ENCODE data around the gene MYL7. TPM values are rescaled to one million over a fixed set of nuclear protein-coding genes. Genes with fewer than 3 reads are reported as not detected.
"Not testable (repeated sequence)": the region's sequence is repeated elsewhere in the genome, so short reads cannot be mapped to it uniquely, and the experiment has no call there.

MYL7 gene
- total and polyA plus RNA-seq, 2 donors (not counting 1 experiment from before 2014, with no cell fraction given) = not detected

DNA sequence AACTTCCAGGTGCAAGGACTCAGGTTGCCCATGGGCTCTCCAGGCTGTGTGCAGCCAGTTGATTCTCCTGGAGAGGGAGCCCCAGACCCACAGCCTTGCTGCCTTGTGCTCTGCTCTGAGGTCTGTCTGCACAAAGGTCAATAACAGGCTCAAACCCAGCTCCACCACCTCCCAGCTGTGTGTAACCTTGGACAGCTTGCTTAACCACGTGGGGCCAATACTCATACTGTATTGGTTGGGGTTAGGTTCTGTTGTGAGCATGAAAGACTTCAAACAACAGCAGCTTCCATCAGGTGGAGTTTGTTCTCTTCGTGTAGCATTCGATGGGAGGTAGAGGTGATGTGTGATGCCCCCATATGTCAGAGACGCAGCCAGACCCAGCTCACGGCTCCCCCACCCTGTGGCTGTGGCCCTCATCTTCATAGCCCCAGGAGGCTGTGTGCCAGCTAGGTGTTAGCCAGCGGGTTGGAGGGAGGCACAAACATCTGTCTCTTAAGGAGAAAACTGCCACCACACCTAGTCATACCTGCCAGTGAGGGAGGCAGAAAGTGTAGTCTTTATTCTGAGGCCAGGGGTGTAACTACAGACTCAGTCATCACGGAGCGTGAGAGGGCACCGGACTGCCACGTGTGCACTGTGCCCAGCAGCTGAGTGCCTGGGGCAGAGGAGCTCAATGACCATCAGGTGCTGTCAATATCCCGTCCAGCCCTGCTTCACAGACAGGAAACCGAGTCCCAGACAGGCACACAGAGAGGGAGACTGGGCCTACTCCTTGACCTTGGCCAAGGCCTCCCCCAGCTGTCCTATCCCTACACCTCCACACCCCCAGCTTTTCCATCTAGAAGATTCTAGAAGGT is 9.7 kb downstream of the MYL7 start:
- H3K4me3 ChIP-seq (replicated peaks in 1 of 4; ENCODE audit: control extremely low read depth in 1 of 4, insufficient read depth in 1 of 4, low read depth in 3 of 4, low read length in 4 of 4) = no peak overlapping the region
- H2AFZ ChIP-seq (ENCODE audit: low read length) = no peak overlapping the region

DNA sequence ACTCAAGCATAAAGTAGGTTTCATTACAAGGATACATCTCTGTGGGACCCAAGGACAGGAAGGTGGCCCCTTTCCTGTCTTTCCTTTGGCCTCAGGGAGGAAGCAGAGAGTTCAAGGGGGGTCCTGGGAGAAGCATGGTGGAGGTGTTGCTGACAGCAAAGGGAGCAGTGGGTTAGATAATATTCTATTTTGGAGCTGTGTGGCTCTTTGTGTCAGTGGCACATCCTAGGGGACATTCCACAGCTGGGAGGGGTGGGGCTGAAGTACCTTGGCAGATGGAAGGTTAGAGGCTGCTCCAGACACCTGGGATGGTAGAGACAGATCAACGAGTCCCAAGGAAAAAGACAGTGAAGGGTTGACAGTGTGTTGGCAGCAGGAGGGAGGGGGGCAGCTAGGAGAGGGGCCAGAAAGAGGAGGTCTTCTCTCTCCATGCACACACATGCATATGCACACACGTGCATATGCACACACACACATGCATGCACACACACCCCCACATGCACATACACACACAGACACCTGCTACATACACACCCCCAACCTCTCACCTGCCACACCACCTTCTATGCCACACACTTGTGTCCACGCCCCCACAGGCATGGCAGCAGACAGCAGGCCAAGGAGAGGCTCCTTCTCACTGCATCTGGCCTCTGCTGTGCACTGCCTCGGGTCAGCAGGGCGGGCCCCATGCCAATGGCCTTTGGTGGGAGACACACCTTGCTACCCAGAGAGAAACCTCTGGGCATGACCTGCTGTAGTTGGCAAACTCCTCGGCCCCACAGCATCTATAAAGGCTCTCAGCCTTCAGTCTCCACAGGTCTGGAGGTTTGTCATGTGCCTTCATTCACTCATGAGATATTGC is 12.2 kb downstream of the MYL7 start:
- TF ChIP-seq EZH2 (IDR thresholded peaks at IDR 0.05; ENCODE audit: low read length, missing control alignments) = no peak
- TF ChIP-seq, protein P1, sequence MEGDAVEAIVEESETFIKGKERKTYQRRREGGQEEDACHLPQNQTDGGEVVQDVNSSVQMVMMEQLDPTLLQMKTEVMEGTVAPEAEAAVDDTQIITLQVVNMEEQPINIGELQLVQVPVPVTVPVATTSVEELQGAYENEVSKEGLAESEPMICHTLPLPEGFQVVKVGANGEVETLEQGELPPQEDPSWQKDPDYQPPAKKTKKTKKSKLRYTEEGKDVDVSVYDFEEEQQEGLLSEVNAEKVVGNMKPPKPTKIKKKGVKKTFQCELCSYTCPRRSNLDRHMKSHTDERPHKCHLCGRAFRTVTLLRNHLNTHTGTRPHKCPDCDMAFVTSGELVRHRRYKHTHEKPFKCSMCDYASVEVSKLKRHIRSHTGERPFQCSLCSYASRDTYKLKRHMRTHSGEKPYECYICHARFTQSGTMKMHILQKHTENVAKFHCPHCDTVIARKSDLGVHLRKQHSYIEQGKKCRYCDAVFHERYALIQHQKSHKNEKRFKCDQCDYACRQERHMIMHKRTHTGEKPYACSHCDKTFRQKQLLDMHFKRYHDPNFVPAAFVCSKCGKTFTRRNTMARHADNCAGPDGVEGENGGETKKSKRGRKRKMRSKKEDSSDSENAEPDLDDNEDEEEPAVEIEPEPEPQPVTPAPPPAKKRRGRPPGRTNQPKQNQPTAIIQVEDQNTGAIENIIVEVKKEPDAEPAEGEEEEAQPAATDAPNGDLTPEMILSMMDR (conservative IDR thresholded peaks at IDR 0.05 in 1 of 2, IDR thresholded peaks at IDR 0.05 in 1 of 2; ENCODE audit: low read depth in 1 of 2, low read length in 2 of 2) = no peak
- DNase-seq (ENCODE audit: low read depth in 2 of 2) = no peak
- Histone ChIP-seq H3K4me1 (ENCODE audit: control insufficient read depth, extremely low read depth, insufficient read depth, low read length) (peaks cover 2% of the 10 kb centered on the region), H3K9ac (ENCODE audit: insufficient read depth, low read length) (no peak overlapping the region), H3K27me3 (ENCODE audit: control insufficient read depth, insufficient read depth, low read length) (no peaks in the 10 kb centered on the region), H3K36me3 (ENCODE audit: control insufficient read depth, insufficient read depth, low read length) (no peaks in the 10 kb centered on the region), H3K4me2 (ENCODE audit: extremely low read depth, insufficient read depth, low read length) (no peak overlapping the region), H3K79me2 (ENCODE audit: control insufficient read depth, insufficient read depth, low read length) (no peaks in the 10 kb centered on the region), H4K20me1 (ENCODE audit: control insufficient read depth, extremely low read depth, insufficient read depth, low read length) (no peaks in the 10 kb centered on the region), H2AFZ (ENCODE audit: low read length) (no peak overlapping the region), H3K9me3 (ENCODE audit: control insufficient read depth, insufficient read depth, low read depth, low read length) (no peaks in the 10 kb centered on the region), H3K27ac (ENCODE audit: insufficient read depth, low read length) (no peak overlapping the region), H3K4me3 (replicated peaks in 1 of 4; ENCODE audit: control extremely low read depth in 1 of 4, insufficient read depth in 1 of 4, low read depth in 3 of 4, low read length in 4 of 4) (no peak overlapping the region)

More for the DNA sequence above, 9.7 kb downstream of the MYL7 start:
- DNase-seq (ENCODE audit: low read depth in 2 of 2) = peak in 1 of 2 donors; percentile 42
- Histone ChIP-seq H3K79me2 (ENCODE audit: control insufficient read depth, insufficient read depth, low read length) (no peaks in the 10 kb centered on the region), H3K27me3 (ENCODE audit: control insufficient read depth, insufficient read depth, low read length) (no peaks in the 10 kb centered on the region), H3K4me1 (ENCODE audit: control insufficient read depth, extremely low read depth, insufficient read depth, low read length) (no peaks in the 10 kb centered on the region), H3K9me3 (ENCODE audit: control insufficient read depth, insufficient read depth, low read depth, low read length) (no peaks in the 10 kb centered on the region), H3K27ac (ENCODE audit: insufficient read depth, low read length) (no peak overlapping the region), H3K4me2 (ENCODE audit: extremely low read depth, insufficient read depth, low read length) (no peak overlapping the region), H3K36me3 (ENCODE audit: control insufficient read depth, insufficient read depth, low read length) (no peaks in the 10 kb centered on the region), H3K9ac (ENCODE audit: insufficient read depth, low read length) (no peak overlapping the region), H4K20me1 (ENCODE audit: control insufficient read depth, extremely low read depth, insufficient read depth, low read length) (no peaks in the 10 kb centered on the region)
- TF ChIP-seq, protein P1 (conservative IDR thresholded peaks at IDR 0.05 in 1 of 2, IDR thresholded peaks at IDR 0.05 in 1 of 2; ENCODE audit: low read depth in 1 of 2, low read length in 2 of 2) = peak; percentile 19 to 45
- TF ChIP-seq EZH2 (IDR thresholded peaks at IDR 0.05; ENCODE audit: low read length, missing control alignments) = no peak

DNA sequence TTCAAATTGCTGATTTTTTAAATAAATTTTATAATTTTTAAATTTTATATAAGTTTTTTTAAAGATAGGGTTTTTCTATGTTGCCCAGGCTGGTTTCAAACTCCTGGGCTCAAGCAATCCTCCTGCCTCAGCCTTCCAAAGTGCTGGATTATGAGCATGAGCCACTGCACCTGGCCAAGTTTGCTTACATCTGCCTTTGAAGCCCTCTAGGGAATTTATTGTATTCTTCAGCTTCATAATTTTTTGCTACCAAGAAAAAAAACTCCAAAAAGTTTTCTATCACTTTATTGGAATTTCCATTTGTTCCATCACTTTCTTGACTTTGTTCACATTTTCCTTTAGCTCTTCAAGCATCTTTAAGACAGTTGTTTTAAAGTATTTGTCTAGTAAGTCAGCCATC is 14.0 kb downstream of the MYL7 start:
- Histone ChIP-seq H3K4me3 (replicated peaks in 1 of 4; ENCODE audit: control extremely low read depth in 1 of 4, insufficient read depth in 1 of 4, low read depth in 3 of 4, low read length in 4 of 4) (no peak overlapping the region), H3K36me3 (ENCODE audit: control insufficient read depth, insufficient read depth, low read length) (no peaks in the 10 kb centered on the region), H3K4me2 (ENCODE audit: extremely low read depth, insufficient read depth, low read length) (no peak overlapping the region), H3K9me3 (ENCODE audit: control insufficient read depth, insufficient read depth, low read depth, low read length) (no peaks in the 10 kb centered on the region), H3K27ac (ENCODE audit: insufficient read depth, low read length) (no peak overlapping the region), H3K9ac (ENCODE audit: insufficient read depth, low read length) (no peak overlapping the region), H3K79me2 (ENCODE audit: control insufficient read depth, insufficient read depth, low read length) (peaks cover 5% of the 10 kb centered on the region), H4K20me1 (ENCODE audit: control insufficient read depth, extremely low read depth, insufficient read depth, low read length) (no peaks in the 10 kb centered on the region), H3K4me1 (ENCODE audit: control insufficient read depth, extremely low read depth, insufficient read depth, low read length) (peaks cover 4% of the 10 kb centered on the region), H2AFZ (ENCODE audit: low read length) (no peak overlapping the region), H3K27me3 (ENCODE audit: control insufficient read depth, insufficient read depth, low read length) (no peaks in the 10 kb centered on the region)
- TF ChIP-seq EZH2 (IDR thresholded peaks at IDR 0.05; ENCODE audit: low read length, missing control alignments) = no peak
- TF ChIP-seq, protein P1 (conservative IDR thresholded peaks at IDR 0.05 in 1 of 2, IDR thresholded peaks at IDR 0.05 in 1 of 2; ENCODE audit: low read depth in 1 of 2, low read length in 2 of 2) = no peak
- no peak for DNase-seq (ENCODE audit: low read depth in 2 of 2)

DNA sequence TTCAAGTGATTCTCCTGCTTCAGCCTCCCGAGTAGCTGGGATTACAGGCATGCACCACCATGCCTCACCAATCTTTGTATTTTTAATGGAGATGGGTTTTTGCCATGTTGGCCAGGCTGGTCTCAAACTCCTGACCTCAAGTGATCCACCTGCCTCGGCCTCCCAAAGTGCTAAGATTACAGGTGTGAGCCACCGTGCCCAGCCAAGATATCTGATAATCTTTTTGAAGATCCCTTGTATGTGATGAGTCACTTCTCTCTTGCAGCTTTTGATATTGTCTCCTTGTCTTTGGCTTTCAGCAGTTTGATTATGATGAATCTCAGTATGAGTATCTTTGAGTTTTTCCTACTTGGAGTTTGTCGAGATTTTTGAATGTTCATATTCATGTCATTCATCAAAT is 14.6 kb downstream of the MYL7 start:
- H3K79me2 ChIP-seq (ENCODE audit: control insufficient read depth, insufficient read depth, low read length) = peaks cover 11% of the 10 kb centered on the region
- not testable (repeated sequence) for H3K9me3 ChIP-seq (ENCODE audit: control insufficient read depth, insufficient read depth, low read depth, low read length); H3K4me2 ChIP-seq (ENCODE audit: extremely low read depth, insufficient read depth, low read length); H3K9ac ChIP-seq (ENCODE audit: insufficient read depth, low read length); H3K4me3 ChIP-seq (replicated peaks in 1 of 4; ENCODE audit: control extremely low read depth in 1 of 4, insufficient read depth in 1 of 4, low read depth in 3 of 4, low read length in 4 of 4); H2AFZ ChIP-seq (ENCODE audit: low read length); H3K4me1 ChIP-seq (ENCODE audit: control insufficient read depth, extremely low read depth, insufficient read depth, low read length); H3K36me3 ChIP-seq (ENCODE audit: control insufficient read depth, insufficient read depth, low read length); H3K27ac ChIP-seq (ENCODE audit: insufficient read depth, low read length); DNase-seq (ENCODE audit: low read depth in 2 of 2); H3K27me3 ChIP-seq (ENCODE audit: control insufficient read depth, insufficient read depth, low read length); H4K20me1 ChIP-seq (ENCODE audit: control insufficient read depth, extremely low read depth, insufficient read depth, low read length)

Data from fibroblast of lung (primary cell).